NB4 (cell line): ENCODE measurements around the gene BLID.

Source experiments
- POLR2A ChIP-seq: IDR thresholded peaks from 2 replicates; pipeline ENCODE4 v1.6.1; 2011; ENCODE audit warnings: mild to moderate bottlenecking; ENCODE audit not compliant: insufficient read length; ENCODE audit errors: extremely low read depth
- TF ChIP-seq, protein P1 (sequence below): IDR thresholded peaks from one replicate; pipeline ENCODE4 v1.5.1; 2012; ENCODE audit warnings: low read depth, low read length

DNA sequence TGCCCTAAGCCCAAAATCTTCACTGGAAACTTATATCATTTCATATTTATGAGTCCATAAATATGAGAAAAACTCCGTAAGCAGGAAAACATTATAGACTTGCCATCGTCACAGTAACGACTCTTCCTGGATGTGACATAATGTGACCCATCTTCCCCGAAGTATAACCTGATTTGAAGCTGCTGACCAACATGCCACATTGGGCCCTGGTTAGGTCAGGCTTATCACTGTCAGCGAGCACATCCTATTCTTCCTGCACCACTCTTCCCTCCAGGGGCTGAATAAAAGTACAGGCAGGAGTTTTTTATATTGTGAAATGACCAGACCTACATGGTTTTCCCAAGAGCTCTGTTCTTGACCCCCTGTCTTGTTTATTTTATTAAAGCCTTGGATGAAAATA is 12.1 kb upstream of the BLID start:
- TF ChIP-seq, protein P1, sequence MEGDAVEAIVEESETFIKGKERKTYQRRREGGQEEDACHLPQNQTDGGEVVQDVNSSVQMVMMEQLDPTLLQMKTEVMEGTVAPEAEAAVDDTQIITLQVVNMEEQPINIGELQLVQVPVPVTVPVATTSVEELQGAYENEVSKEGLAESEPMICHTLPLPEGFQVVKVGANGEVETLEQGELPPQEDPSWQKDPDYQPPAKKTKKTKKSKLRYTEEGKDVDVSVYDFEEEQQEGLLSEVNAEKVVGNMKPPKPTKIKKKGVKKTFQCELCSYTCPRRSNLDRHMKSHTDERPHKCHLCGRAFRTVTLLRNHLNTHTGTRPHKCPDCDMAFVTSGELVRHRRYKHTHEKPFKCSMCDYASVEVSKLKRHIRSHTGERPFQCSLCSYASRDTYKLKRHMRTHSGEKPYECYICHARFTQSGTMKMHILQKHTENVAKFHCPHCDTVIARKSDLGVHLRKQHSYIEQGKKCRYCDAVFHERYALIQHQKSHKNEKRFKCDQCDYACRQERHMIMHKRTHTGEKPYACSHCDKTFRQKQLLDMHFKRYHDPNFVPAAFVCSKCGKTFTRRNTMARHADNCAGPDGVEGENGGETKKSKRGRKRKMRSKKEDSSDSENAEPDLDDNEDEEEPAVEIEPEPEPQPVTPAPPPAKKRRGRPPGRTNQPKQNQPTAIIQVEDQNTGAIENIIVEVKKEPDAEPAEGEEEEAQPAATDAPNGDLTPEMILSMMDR = no peak
- TF ChIP-seq POLR2A = no peak
